Measurements from ENCODE around the gene TCF4.

Gene TCF4

GRCh38 chr18:55252901-55253300 lies 335.1 kb downstream of the TCF4 start:
- DNase-seq (ENCODE audit: low read depth, low spot score) = no peak
- POLR2A ChIA-PET = no interaction called here
- TF ChIP-seq CTCF (IDR thresholded peaks at IDR 0.05; ENCODE audit: insufficient read depth, low read length, missing control alignments) = no peak
- CTCF ChIA-PET = interaction anchor here (1.0 to 1.4 kb wide), 2 partner anchors 14 to 23 kb away, joined by 3 to 4 read pairs; no protein-coding TSS in a partner anchor
- no peak overlapping the region for H3K4me3 ChIP-seq (ENCODE audit: low read depth, low read length)

GRCh38 chr18:55252053-55252675 lies 335.8 kb downstream of the TCF4 start:
- peak overlapping the region; percentile 26 for H3K4me3 ChIP-seq (ENCODE audit: low read depth, low read length)
- CTCF ChIA-PET = interaction anchor here (0.8 to 1.5 kb wide), 5 partner anchors 11 to 22 kb away, joined by 3 to 4 read pairs (median 3); no protein-coding TSS in a partner anchor
- POLR2A ChIA-PET = no interaction called here
- TF ChIP-seq CTCF (IDR thresholded peaks at IDR 0.05; ENCODE audit: insufficient read depth, low read length, missing control alignments) = no peak
- no peak for DNase-seq (ENCODE audit: low read depth, low spot score)

- ChIA-PET POLR2A (interaction anchor here (0.6 kb wide), 1 partner anchor 59 kb away, joined by 4 read pairs; no protein-coding TSS in a partner anchor), CTCF (interaction anchor here (0.8 to 1.6 kb wide), 4 partner anchors 11 to 92 kb away, joined by 3 to 5 read pairs (median 4); no protein-coding TSS in a partner anchor)
- TF ChIP-seq CTCF (IDR thresholded peaks at IDR 0.05; ENCODE audit: insufficient read depth, low read length, missing control alignments) = no peak
- DNase-seq (ENCODE audit: low read depth, low spot score) = no peak
- H3K4me3 ChIP-seq (ENCODE audit: low read depth, low read length) = peak overlapping the region; percentile 35
Measured at GRCh38 chr18:55251254-55251971, 336.6 kb downstream of the TCF4 start.

GRCh38 chr18:55250768-55251173 lies 337.2 kb downstream of the TCF4 start:
- DNase-seq (ENCODE audit: low read depth, low spot score) = no peak
- ChIA-PET CTCF (interaction anchor here (0.7 to 2.3 kb wide), 6 partner anchors 10 to 93 kb away, joined by 3 to 12 read pairs (median 4); no protein-coding TSS in a partner anchor), POLR2A (interaction anchor here (0.6 to 0.8 kb wide), 2 partner anchors 50 to 60 kb away, joined by 3 to 4 read pairs; no protein-coding TSS in a partner anchor)
- H3K4me3 ChIP-seq (ENCODE audit: low read depth, low read length) = peak overlapping the region; percentile 15; the same call in 1 of the 2 replicates
- TF ChIP-seq CTCF (IDR thresholded peaks at IDR 0.05; ENCODE audit: insufficient read depth, low read length, missing control alignments) = no peak

- H3K4me3 ChIP-seq (ENCODE audit: low read depth, low read length) = no peak overlapping the region
- TF ChIP-seq CTCF (IDR thresholded peaks at IDR 0.05; ENCODE audit: insufficient read depth, low read length, missing control alignments) = no peak
- CTCF ChIA-PET = interaction anchor here (1.3 to 2.3 kb wide), 2 partner anchors 15 to 33 kb away, joined by 3 to 12 read pairs; no protein-coding TSS in a partner anchor
- POLR2A ChIA-PET = no interaction called here
- DNase-seq (ENCODE audit: low read depth, low spot score) = no peak
Measured at GRCh38 chr18:55249550-55249949, 338.4 kb downstream of the TCF4 start.

GRCh38 chr18:55248495-55248894 lies 339.5 kb downstream of the TCF4 start:
- CTCF ChIA-PET = interaction anchor here (2.3 kb wide), 1 partner anchor 14 kb away, joined by 12 read pairs; no protein-coding TSS in a partner anchor
- POLR2A ChIA-PET = no interaction called here
- no peak for TF ChIP-seq CTCF (IDR thresholded peaks at IDR 0.05; ENCODE audit: insufficient read depth, low read length, missing control alignments)

More at GRCh38 chr18:55248495-55248894, 339.5 kb downstream of the TCF4 start:
- H3K4me3 ChIP-seq (ENCODE audit: low read depth, low read length) = no peak overlapping the region
- DNase-seq (ENCODE audit: low read depth, low spot score) = no peak
